H1 (cell line): Measurements from ENCODE around the gene AURKAIP1. TPM values are rescaled to one million over a fixed set of nuclear protein-coding genes. Genes with fewer than 3 reads are reported as not detected.

Experiments used
- CTCF ChIA-PET: fragments of 300-600 bp; sonication (Branson Sonifier 250); formaldehyde crosslinking; loops from one replicate; lab custom pipeline; 2021; ENCODE audit not compliant: partially characterized antibody; lab: Charles Lee
- POLR2A ChIA-PET: fragments of 300-600 bp; sonication (Branson Sonifier 250); formaldehyde crosslinking; loops from one replicate; lab custom pipeline; 2021; ENCODE audit warnings: inconsistent platforms; ENCODE audit not compliant: partially characterized antibody; lab: Charles Lee
- DNase-seq, 2 experiments: peaks; one replicate each; pipeline versions ENCODE4 v3.0.0 to v3.0.0-alpha.2; 2010 to 2022; ENCODE audit warnings: low spot score in 2 of 2, low read depth in 1 of 2, mixed read lengths in 1 of 2
- FAIRE-seq: peaks from 2 replicates; lab custom pipeline; 2011; peaks lifted over from hg19 to GRCh38; lab: Jason Lieb, UNC
- H2AFZ ChIP-seq: 2 replicates; pipeline ENCODE4 v1.8.1; 2012; ENCODE audit warnings: low read length, inconsistent platforms
- H2AK5ac ChIP-seq: 2 replicates; pipeline ENCODE4 v1.6.1; 2013; ENCODE audit warnings: low read depth, low read length
- H2BK120ac ChIP-seq: replicated peaks from 2 replicates; pipeline ENCODE3; 2013; ENCODE audit warnings: low read depth, low read length, inconsistent platforms
- H2BK12ac ChIP-seq: 2 replicates; pipeline ENCODE4 v1.6.1; 2013; ENCODE audit warnings: low read depth, low read length
- H2BK15ac ChIP-seq: 2 replicates; pipeline ENCODE4 v1.6.1; 2013; ENCODE audit warnings: low read length
- H2BK20ac ChIP-seq: 2 replicates; pipeline ENCODE4 v1.6.1; 2013; ENCODE audit warnings: low read length
- H2BK5ac ChIP-seq: 2 replicates; pipeline ENCODE4 v1.6.1; 2013; ENCODE audit warnings: low read depth, low read length
- H3K14ac ChIP-seq: 2 replicates; pipeline ENCODE4 v1.6.1; 2013; ENCODE audit warnings: inconsistent platforms; ENCODE audit not compliant: insufficient read length
- H3K18ac ChIP-seq: 2 replicates; pipeline ENCODE4 v1.6.1; 2013; ENCODE audit warnings: low read length; ENCODE audit errors: extremely low read depth
- H3K23ac ChIP-seq: 2 replicates; pipeline ENCODE4 v1.6.1; 2013; ENCODE audit warnings: inconsistent platforms; ENCODE audit not compliant: insufficient read length
- H3K23me2 ChIP-seq: 2 replicates; pipeline ENCODE4 v1.6.1; 2013; ENCODE audit warnings: low read depth, low read length
- H3K27ac ChIP-seq: 2 replicates; pipeline ENCODE4 v1.6.1; 2011; ENCODE audit warnings: low read depth, low read length, inconsistent platforms
- H3K27me3 ChIP-seq, 4 experiments: replicated peaks in 1 of 4; 1 replicate in 1 of 4; 2 replicates in 3 of 4; pipeline versions ENCODE4 v1.6.1 to v1.8.1; 2011 to 2013; ENCODE audit warnings: low read length in 3 of 4, mild to moderate bottlenecking in 3 of 4, inconsistent platforms in 2 of 4, mixed read lengths in 2 of 4, moderate library complexity in 1 of 4; ENCODE audit not compliant: control insufficient read depth in 3 of 4, insufficient read depth in 3 of 4; ENCODE audit errors: extremely low read depth in 1 of 4
- H3K36me3 ChIP-seq, 4 experiments: 2 replicates each; pipeline versions ENCODE4 v1.6.1 to v1.8.1; 2011 to 2013; ENCODE audit warnings: mild to moderate bottlenecking in 4 of 4, low read length in 3 of 4, moderate library complexity in 2 of 4, control low read depth in 1 of 4, inconsistent platforms in 1 of 4; ENCODE audit not compliant: insufficient read depth in 4 of 4, control insufficient read depth in 2 of 4
- H3K4ac ChIP-seq: replicated peaks from 2 replicates; pipeline ENCODE3; 2013; ENCODE audit warnings: low read length, low read depth, mixed read lengths, inconsistent platforms; ENCODE audit not compliant: insufficient read length
- H3K4me1 ChIP-seq, 4 experiments: replicated peaks in 1 of 4; 1 replicate in 1 of 4; 2 replicates in 3 of 4; pipeline versions ENCODE4 v1.6.1 to v1.8.1; 2011 to 2013; ENCODE audit warnings: low read length in 3 of 4, inconsistent platforms in 2 of 4, mixed read lengths in 1 of 4; ENCODE audit not compliant: insufficient read depth in 4 of 4, control insufficient read depth in 3 of 4
- H3K4me2 ChIP-seq, 2 experiments: 2 replicates each; pipeline versions ENCODE4 v1.6.1 to v1.8.1; 2011 to 2013; ENCODE audit warnings: low read depth in 2 of 2, low read length in 2 of 2, control low read depth in 1 of 2, inconsistent platforms in 1 of 2, mild to moderate bottlenecking in 1 of 2; ENCODE audit not compliant: insufficient read depth in 1 of 2
- H3K4me3 ChIP-seq, 4 experiments: fragments of 200-600, 300-600 bp in 1 of 4; sonication (generic), shearing (Covaris generic), sonication (Bioruptor Twin) in 1 of 4; 2 replicates each; pipeline versions ENCODE4 v1.5.1 to v1.8.1; 2011 to 2016; ENCODE audit warnings: low read length in 4 of 4, low read depth in 3 of 4, control low read depth in 2 of 4, inconsistent platforms in 2 of 4, mild to moderate bottlenecking in 2 of 4, mixed read lengths in 1 of 4, moderate library complexity in 1 of 4; ENCODE audit not compliant: insufficient read depth in 2 of 4; ENCODE audit errors: extremely low read depth in 1 of 4
- H3K56ac ChIP-seq: replicated peaks from 2 replicates; pipeline ENCODE3; 2013; ENCODE audit warnings: low read depth, mild to moderate bottlenecking, mixed read lengths, low read length, inconsistent platforms; ENCODE audit not compliant: insufficient read length
- H3K79me1 ChIP-seq: 2 replicates; pipeline ENCODE4 v1.6.1; 2013; ENCODE audit warnings: low read depth, low read length, control low read depth
- H3K79me2 ChIP-seq, 2 experiments: 2 replicates each; pipeline versions ENCODE4 v1.6.1 to v1.8.1; 2012 to 2013; ENCODE audit warnings: low read length in 2 of 2, mild to moderate bottlenecking in 2 of 2, inconsistent platforms in 1 of 2; ENCODE audit not compliant: insufficient read depth in 2 of 2, control insufficient read depth in 1 of 2
- H3K9ac ChIP-seq, 4 experiments: replicated peaks in 1 of 4; 1 replicate in 1 of 4; 2 replicates in 3 of 4; pipeline versions ENCODE4 v1.6.1 to v1.8.1; 2011 to 2013; ENCODE audit warnings: low read depth in 3 of 4, low read length in 3 of 4, control low read depth in 2 of 4, mild to moderate bottlenecking in 2 of 4, moderate library complexity in 2 of 4, inconsistent platforms in 1 of 4; ENCODE audit errors: extremely low read depth in 1 of 4
- H3K9me3 ChIP-seq, 2 experiments: 2 replicates each; pipeline versions ENCODE4 v1.6.1 to v1.8.1; 2012 to 2013; ENCODE audit warnings: mild to moderate bottlenecking in 2 of 2, moderate library complexity in 2 of 2, control low read depth in 1 of 2, inconsistent platforms in 1 of 2, low read depth in 1 of 2, low read length in 1 of 2, mixed read lengths in 1 of 2; ENCODE audit not compliant: insufficient read depth in 2 of 2
- H4K20me1 ChIP-seq, 2 experiments: replicated peaks in 1 of 2; 2 replicates each; pipeline versions ENCODE3 to v1.8.1; 2011 to 2013; ENCODE audit warnings: inconsistent platforms in 2 of 2, low read length in 2 of 2, mild to moderate bottlenecking in 1 of 2; ENCODE audit not compliant: insufficient read depth in 2 of 2, control insufficient read depth in 1 of 2
- H4K5ac ChIP-seq: 2 replicates; pipeline ENCODE4 v1.6.1; 2013; ENCODE audit warnings: low read length, low read depth, mixed read lengths, inconsistent platforms; ENCODE audit not compliant: insufficient read length
- H4K8ac ChIP-seq: 2 replicates; pipeline ENCODE4 v1.8.0; 2013; ENCODE audit warnings: mild to moderate bottlenecking, moderate library complexity, low read length, inconsistent platforms; ENCODE audit not compliant: insufficient read depth; ENCODE audit errors: extremely low read depth
- H4K91ac ChIP-seq: replicated peaks from 2 replicates; pipeline ENCODE3; 2013; ENCODE audit warnings: low read length, mixed read lengths, inconsistent platforms; ENCODE audit not compliant: insufficient read length
- MAFK ChIP-seq: IDR thresholded peaks from 2 replicates; pipeline ENCODE4 v1.6.1; 2012; ENCODE audit warnings: low read depth, mild to moderate bottlenecking, improper control_type of control experiment, low read length
- SIN3A ChIP-seq, 2 experiments: IDR thresholded peaks in 1 of 2; conservative IDR thresholded peaks in 1 of 2; 2 replicates each; pipeline ENCODE4 v1.6.1; 2011 to 2012; ENCODE audit warnings: low read length in 2 of 2, improper control_type of control experiment in 1 of 2, low read depth in 1 of 2, mild to moderate bottlenecking in 1 of 2
- WGBS, 2 experiments: shearing (Covaris generic) in 1 of 2; methylation state at CpG; one replicate each; pipeline versions ENCODE4 v1.1.6 to v1.1.7; 2013 to 2015; ENCODE audit warnings: low lambda C conversion rate in 2 of 2, mixed read lengths in 2 of 2, inconsistent platforms in 1 of 2, low coverage in 1 of 2, missing lambda C conversion rate in 1 of 2; ENCODE audit not compliant: insufficient replicate concordance in 2 of 2, insufficient coverage in 1 of 2, insufficient read length in 1 of 2; ENCODE audit errors: extremely low coverage in 1 of 2, missing lambda C conversion rate in 1 of 2; 5-methylcytosine and 5-hydroxymethylcytosine counted together
- polyA plus RNA-seq, 7 experiments: library from polyadenylated mRNA; depleted of rRNA in 3 of 7; stranded (reverse) in 5 of 7; unstranded in 2 of 7; fragments of >200 nt in 5 of 7; fragments of 200-250 nt in 2 of 7; gene quantifications; 1 replicate in 5 of 7; 2 replicates in 1 of 7; 4 replicates in 1 of 7; pipeline versions ENCODE4 v1.2.1 to v1.2.3, GENCODE V29; 2011 to 2013; ENCODE audit warnings: missing spikeins in 2 of 7, mixed read lengths in 2 of 7
- total RNA-seq: library from RNA; stranded (reverse); fragmentation: NEBNext Ultra II Directional; extraction: Animal tissue kit (Norgen Biotek cat#: 25700); gene quantifications from 2 replicates; pipeline ENCODE4 v1.2.1, GENCODE V29; 2021
- TF ChIP-seq, protein P1 (sequence below), 3 experiments: IDR thresholded peaks; 1 replicate in 2 of 3; 2 replicates in 1 of 3; pipeline versions ENCODE4 v1.5.1 to v1.6.1; 2011; ENCODE audit warnings: low read length in 3 of 3, mild to moderate bottlenecking in 3 of 3, inconsistent platforms in 2 of 3, low read depth in 1 of 3, moderate library complexity in 1 of 3; ENCODE audit not compliant: insufficient read depth in 1 of 3; ENCODE audit errors: control extremely low read depth in 1 of 3

The AURKAIP1 gene
- total and polyA plus RNA-seq, 2 of the 8 experiments (the other 6 are each of a cell fraction or from before 2014, with no cell fraction given) = 87.8 to 194 TPM

DNA sequence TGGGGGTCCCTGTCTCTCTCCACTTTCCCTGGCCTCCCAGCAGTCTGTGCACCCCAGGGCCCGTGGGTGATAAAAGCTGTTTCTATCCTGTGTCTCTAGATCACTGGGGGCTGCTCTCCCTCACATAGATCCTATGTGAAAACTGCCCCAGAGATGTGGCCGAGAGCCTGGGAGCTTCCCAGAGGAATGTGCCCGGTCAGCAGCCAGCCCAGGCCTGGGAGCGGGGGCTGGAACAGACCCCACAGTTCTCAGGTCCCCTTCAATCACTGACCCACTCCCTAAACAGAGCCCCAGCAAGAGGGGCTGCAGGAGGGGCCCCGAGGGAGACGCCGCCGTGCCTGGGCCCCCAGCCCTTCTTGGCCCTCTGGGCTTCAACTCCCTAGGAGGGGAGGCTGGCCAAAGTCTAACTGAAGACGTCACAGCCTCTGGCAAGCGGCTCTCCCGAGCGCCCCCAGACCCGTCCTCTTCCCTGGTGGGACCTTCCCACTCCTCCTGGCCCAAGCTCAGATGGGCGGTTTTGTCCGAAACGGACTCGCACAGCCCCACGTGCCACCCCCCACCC is 17.1 kb downstream of the AURKAIP1 start:
- CTCF ChIA-PET = interaction anchor here (0.7 to 2.9 kb wide), 5 partner anchors 10 to 44 kb away, joined by 3 to 18 read pairs (median 3); no protein-coding TSS in a partner anchor
- peak overlapping the region; percentile 47 to 50; a peak in 3 of 4 replicates for H3K4me2 ChIP-seq
- H3K36me3 ChIP-seq = no peaks in the 10 kb centered on the region
- no peaks in the 10 kb centered on the region for H4K20me1 ChIP-seq
- no peak overlapping the region for H2AFZ ChIP-seq
- H3K4me1 ChIP-seq = peaks cover 2 to 41% (median 30%) of the 10 kb centered on the region in 4 experiments
- H2BK15ac ChIP-seq = no peak overlapping the region
- no peak overlapping the region for H2BK120ac ChIP-seq
- H2BK12ac ChIP-seq = no peak overlapping the region
- DNase-seq (no peak), FAIRE-seq (no peak)
- peak overlapping the region in 2 of 4 experiments; percentile 16 to 18; a peak in 3 of 8 replicates for H3K4me3 ChIP-seq
- H3K18ac ChIP-seq = no peak overlapping the region; the same call in 1 of the 2 replicates
- H3K27me3 ChIP-seq = peaks cover 9 to 17% (median 14%) of the 10 kb centered on the region in 4 experiments
- H2AK5ac ChIP-seq = no peak overlapping the region
- H3K14ac ChIP-seq = no peak overlapping the region
- no peak overlapping the region for H2BK20ac ChIP-seq
- H3K4ac ChIP-seq = peak overlapping the region; percentile 7
- H4K91ac ChIP-seq = peak overlapping the region; percentile 91
- H3K23ac ChIP-seq = no peak overlapping the region
- H3K9ac ChIP-seq = 0 out of 7 replicates have a peak overlapping the region, but pooled peaks of 1 of the 4 experiments have one; percentile 8
- no peaks in the 10 kb centered on the region for H3K9me3 ChIP-seq
- no peak overlapping the region for H3K56ac ChIP-seq
- 68% methylated on average over 17 of the region's 18 CpGs; no CpG with 5 or more reads in 1 of the 2 experiments for WGBS, 2 experiments
- no peaks in the 10 kb centered on the region for H3K79me1 ChIP-seq
- peak overlapping the region; percentile 72 for H4K8ac ChIP-seq
- no peak overlapping the region for H3K27ac ChIP-seq
- POLR2A ChIA-PET = interaction anchor here (0.6 to 4.0 kb wide), 7 partner anchors 13 to 63 kb away, joined by 3 to 19 read pairs (median 4); partner anchors contain the start of genes ANKRD65, AURKAIP1, CCNL2 and MRPL20
- peaks cover 14% of the 10 kb centered on the region for H3K23me2 ChIP-seq
- no peak overlapping the region for H2BK5ac ChIP-seq
- TF ChIP-seq SIN3A (conservative IDR thresholded peaks at IDR 0.05 in 1 of 2, IDR thresholded peaks at IDR 0.05 in 1 of 2; ENCODE audit: low read depth in 1 of 2, low read length in 2 of 2) (no peak), MAFK (peak; percentile 30; the same call in 1 of the 2 replicates)
- TF ChIP-seq, protein P1, sequence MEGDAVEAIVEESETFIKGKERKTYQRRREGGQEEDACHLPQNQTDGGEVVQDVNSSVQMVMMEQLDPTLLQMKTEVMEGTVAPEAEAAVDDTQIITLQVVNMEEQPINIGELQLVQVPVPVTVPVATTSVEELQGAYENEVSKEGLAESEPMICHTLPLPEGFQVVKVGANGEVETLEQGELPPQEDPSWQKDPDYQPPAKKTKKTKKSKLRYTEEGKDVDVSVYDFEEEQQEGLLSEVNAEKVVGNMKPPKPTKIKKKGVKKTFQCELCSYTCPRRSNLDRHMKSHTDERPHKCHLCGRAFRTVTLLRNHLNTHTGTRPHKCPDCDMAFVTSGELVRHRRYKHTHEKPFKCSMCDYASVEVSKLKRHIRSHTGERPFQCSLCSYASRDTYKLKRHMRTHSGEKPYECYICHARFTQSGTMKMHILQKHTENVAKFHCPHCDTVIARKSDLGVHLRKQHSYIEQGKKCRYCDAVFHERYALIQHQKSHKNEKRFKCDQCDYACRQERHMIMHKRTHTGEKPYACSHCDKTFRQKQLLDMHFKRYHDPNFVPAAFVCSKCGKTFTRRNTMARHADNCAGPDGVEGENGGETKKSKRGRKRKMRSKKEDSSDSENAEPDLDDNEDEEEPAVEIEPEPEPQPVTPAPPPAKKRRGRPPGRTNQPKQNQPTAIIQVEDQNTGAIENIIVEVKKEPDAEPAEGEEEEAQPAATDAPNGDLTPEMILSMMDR (IDR thresholded peaks at IDR 0.05; ENCODE audit: control extremely low read depth in 1 of 3, insufficient read depth in 1 of 3, low read depth in 1 of 3, low read length in 3 of 3) = no peak
- H3K79me2 ChIP-seq = no peaks in the 10 kb centered on the region
- no peak overlapping the region for H4K5ac ChIP-seq
